T1000 (cell line): ENCODE data around the gene PLEKHH2.
"Not testable (repeated sequence)": the region's sequence is repeated elsewhere in the genome, so short reads cannot be mapped to it uniquely, and the experiment has no call there.

ENCODE experiments used
- DNase-seq: peaks from one replicate; lab custom pipeline; 2025; ENCODE audit warnings: mixed read lengths; lab: John Stamatoyannopoulos, UW

The PLEKHH2 gene

DNA sequence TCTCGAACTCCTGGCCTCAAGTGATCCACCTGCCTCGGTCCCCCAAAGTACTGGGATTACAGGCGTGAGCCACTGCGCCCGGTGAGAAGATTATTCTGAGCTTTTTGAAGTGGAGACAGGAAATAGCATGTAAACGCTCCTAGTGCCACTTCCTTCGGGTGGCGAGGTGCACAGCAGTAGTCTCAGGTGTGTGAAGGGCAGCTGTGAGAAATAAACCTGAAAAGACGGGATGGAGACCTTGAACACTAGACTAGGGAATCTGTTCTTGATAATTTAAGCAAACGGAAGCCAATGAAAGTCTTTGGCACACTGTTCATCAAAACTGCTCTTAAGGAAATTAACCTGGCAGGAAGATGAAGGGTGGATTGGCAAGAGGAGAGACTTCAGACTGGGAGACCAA is 439 bp upstream of the PLEKHH2 start:
- DNase-seq: no peak

DNA sequence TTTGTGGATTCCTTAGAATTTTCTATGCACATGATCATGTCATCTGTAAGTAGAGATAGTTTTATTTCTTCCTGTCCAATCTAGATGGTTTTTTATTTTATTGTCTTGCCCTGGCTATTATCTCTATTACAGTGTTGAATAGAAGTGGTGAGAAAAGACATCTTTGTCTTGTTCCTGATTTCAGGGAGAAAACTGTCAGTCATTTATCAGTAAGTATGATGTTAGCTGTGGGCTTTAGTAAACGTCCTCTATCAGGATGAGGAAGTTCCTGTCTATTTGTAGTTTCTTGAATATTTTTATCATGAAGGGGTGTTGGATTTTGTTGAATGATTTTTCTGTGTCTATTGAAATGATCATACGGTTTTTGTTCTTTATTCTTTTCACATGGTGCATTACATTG is 5.3 kb downstream of the PLEKHH2 start:
- DNase-seq: no peak

DNA sequence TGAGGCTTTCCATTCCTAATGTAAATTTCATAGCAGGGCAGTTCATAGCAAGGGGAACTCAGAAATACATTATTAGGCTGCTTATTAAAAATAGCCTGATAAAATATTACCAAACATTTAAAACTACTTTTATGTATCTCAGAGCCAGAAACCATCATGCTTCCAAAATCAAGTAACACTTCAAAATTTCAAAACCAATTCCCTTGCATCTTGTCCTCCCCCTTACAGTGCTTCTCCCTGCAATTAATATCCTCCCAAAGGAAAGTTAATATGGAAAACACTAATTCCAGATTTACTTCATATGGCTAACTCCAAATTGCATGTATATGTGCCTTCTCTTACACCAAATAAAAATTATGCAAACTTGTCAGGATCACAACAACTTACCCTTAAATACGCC is 6.6 kb downstream of the PLEKHH2 start:
- no peak for DNase-seq

DNA sequence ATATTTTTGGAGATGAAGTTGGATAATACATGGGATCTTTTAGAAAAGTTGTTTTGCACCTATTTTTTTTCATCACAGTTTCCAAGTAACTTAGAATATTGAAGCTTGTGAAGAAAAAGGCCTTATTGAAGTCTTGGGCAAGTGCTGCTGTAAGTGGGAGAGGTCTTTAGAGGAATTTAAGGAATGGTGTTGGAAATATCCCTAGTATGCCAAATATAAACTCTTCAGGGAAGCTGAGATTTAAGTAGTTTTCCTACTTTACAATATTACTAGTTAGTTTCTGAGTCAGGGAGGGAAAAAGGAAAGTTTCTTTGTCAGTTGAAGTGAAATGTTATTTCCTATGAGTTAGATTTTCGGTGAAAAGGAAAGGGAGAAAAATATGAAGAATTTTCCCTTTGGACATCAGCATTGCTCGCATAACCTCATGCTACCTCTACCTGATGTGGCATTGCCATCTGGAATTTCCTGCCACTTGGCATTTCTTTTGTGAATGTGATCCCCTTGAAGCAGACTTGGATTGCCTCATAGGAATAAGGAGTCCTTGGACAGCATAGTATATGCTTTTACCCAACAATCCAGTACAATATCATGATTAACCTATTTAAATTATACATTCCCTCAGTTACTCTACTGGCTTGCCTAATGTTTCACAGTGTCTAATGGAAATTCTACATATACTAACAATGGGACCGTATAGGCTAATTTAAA is 12.1 kb downstream of the PLEKHH2 start:
- DNase-seq: no peak

DNA sequence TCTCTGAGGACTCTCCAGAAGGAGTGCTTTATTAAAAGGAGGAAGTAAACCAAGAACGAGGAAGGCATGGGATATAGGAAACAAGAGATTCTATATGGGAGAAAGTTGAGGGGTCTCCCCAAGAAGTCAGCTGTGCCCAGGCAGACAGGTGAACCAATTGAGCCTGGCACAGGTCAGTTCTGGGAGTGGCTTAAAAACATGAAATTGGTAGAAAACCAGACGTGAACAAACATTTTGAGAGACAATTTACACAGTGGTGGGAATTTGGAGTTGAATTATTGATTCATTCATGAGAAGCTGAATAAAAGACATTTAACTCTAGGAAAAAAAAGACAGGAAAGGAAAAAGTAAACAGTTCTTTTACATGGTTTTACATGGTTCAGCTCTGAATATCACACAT is 16.4 kb downstream of the PLEKHH2 start:
- no peak for DNase-seq

DNA sequence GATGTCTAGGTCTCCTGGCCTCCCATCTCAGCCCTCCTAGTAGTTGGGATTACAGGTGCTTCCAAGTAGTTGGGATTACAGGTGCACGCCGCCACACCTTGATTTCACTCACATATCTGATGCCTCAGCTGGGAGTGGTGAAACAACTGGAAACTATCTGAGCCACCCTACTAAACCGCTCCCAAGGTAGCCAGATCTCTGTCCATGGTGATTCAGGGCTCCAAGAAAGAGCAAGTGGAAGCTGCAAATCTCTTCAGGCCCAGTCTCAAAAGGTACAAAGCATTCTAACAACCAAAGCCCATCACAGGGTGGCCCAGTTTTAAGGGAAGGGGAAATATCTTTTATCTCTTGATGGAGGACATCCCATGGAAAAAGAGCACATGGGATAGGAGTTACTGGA is 20.2 kb downstream of the PLEKHH2 start:
- no peak for DNase-seq

DNA sequence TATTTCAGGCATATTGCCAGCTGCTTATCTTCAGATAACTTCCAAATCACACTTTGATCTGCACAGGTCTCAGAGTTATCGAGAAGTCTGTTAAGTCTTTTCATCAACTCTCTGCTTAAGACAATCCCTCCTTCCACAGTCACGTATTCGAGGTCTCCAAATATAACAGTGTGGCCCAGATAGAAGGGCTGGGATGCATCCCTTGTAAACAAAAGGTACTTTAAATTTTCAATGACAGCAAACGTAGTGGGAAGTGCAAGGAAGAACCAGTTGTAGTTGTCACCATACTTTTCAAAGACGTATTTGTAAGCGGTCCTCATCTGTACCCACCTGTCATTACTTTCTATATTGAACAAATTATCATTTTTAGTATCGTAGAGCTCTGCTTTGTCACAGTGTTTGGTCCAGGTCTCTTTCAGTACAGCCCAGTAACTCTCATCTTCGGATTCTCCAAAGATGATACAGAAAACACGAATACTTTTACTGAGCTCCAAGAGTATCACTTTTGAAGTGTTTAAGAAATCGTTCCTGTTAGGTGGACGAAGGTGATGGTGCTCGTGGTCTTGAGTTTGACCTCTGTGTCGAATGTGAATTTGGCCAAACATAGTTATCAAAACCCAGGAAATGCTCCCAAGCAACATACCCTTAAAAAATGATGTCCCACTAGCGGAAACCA is 38.7 kb downstream of the PLEKHH2 start:
- no peak for DNase-seq

DNA sequence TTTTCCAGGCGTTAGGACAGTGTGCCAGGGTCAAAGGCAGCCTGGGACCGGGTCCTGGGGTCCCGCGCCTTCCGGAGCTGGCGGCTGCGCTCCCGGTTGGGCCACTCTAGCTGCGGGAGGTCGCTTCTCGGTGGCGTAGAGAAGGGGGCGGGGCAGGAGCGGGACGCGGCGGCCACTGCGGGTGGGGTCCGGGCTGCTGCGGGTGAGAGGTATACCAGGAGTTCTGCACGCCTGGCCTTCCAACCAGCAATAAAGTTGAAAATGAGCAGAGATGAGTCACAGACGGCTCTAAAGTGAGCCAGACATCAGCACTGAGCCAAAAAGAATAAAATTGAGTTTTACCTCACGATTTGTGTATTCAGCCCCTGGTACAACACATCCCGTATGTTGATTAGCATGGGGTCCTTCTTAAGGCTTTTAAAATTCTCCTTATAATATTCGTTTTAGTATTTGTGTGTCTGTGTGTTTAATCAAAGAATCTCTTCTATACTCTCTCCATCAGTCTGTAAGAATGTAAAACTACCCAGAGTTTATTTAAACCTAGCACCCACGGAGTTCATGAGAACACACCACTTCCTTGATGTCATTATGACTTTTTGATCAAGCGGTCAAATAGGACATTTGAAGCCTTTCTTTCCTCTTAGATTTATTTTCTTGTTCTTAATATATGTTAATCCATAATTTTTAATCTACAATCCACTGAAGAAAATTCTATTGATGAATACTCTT is 39.4 kb downstream of the PLEKHH2 start, which contains the start of gene C1GALT1C1L:
C1GALT1C1L (minus strand) TSS at position 108 of the 729 bp plus-strand sequence; CDS start at position 1, 107 bp downstream.
- no peak for DNase-seq

DNA sequence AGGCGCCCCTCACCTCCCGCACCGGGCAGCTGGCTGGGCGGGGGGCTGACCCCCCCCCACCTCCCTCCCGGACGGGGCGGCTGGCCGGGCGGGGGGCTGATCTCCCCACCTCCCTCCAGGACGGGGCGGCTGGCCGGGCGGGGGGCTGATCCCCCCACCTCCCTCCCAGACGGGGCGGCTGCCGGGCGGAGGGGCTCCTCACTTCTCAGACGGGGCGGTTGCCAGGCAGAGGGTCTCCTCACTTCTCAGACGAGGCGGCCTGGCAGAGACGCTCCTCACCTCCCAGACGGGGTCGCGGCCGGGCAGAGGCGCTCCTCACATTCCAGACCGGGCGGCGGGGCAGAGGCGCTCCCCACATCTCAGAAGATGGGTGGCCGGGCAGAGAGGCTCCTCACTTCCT is 40.7 kb downstream of the PLEKHH2 start:
- not testable (repeated sequence) for DNase-seq

DNA sequence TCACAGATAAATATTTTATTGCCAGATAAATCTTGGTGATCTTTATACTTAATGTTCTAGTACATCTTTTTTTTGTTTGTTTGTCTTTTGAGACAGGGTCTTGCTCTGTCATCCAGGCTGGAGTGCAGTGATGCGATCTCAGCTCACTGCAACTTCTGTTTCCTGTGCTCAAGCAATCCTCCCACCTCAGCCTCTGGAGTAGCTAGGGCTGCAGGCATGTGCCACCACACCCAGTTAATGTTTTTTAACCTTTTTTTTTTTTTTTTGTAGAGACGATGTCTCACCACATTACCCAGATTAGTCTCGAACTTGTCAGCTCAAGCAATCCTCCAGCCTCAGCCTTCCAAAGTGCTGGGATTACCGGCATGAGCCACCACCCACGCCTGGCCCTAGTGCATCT is 48.3 kb downstream of the PLEKHH2 start:
- no peak for DNase-seq

DNA sequence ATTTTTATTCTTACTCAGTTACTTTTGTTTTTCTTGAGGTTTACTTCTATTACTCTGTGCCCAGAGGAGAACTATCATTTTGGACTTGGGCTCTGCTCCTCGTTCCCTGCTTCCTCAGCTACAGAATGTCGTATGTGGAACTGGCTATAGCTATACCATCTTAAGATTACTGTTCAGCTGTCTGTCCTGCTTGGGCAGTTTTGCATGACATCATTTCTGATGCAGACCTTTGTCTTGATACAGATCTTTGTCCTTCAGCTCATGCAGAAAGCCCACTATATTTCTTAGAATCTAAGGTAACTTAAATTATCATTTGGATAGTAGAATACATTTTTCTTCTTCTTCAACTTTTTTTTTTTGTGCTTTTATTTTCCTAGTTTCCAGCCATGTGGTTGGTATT is 52.9 kb downstream of the PLEKHH2 start:
- DNase-seq: no peak

DNA sequence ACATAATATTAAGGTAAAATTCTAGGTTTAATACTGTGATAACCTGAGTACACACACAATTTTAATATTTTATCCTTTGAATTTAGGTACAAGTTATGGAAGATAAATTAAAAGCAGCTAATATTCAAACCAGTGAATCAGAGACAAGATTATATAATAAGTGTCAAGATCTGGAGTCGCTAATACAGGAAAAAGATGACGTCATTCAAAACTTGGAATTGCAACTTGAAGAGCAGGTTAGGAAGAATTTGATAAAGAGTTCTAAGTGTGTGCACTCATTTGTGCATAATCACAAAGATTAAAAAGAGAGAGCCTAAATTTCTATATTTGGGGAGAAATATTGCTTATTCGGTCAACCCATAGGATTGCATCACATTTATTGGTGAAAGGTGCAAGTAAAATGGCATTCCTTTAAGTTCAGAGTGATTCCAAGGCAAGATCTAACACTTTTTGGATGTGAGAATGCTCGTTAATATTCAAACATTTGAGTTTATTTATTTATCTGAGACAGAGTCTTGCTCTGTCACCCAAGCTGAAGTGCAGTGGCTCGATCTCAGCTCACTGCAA is 55.5 kb downstream of the PLEKHH2 start:
- no peak for DNase-seq

DNA sequence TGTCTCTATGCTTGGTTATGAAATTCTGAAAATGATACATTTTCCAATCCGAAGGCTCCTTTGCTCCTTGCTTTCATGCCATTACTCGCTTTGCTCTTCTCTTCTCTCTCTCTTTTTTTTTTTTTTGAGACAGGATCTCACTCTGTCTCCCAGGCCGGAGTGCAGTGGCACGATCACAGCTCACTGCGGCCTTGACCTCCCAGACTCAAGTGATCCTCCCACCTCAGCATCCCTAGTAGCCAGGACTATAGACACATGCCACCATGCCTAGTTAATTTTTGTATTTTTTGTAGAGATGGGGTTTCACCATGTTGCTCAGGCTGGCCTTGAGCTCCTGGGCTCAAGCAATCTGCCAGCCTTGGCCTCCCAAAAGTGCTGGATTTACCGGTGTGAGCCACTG is 61.1 kb downstream of the PLEKHH2 start:
- not testable (repeated sequence) for DNase-seq

DNA sequence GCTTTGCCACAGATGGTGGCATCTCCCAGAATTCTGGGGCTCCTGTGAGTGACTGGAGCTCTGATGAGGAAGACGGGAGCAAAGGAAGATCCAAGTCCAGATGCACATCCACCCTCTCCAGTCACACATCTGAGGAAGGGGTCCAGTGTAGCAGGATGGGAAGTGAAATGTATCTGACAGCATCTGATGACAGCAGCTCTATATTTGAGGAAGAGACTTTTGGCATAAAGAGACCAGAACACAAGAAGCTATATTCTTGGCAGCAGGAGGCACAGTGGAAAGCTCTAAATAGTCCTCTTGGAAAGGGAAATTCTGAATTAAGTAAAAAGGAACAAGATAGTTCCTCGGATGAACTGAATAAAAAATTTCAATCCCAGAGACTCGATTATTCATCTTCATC is 62.7 kb downstream of the PLEKHH2 start:
- no peak for DNase-seq

DNA sequence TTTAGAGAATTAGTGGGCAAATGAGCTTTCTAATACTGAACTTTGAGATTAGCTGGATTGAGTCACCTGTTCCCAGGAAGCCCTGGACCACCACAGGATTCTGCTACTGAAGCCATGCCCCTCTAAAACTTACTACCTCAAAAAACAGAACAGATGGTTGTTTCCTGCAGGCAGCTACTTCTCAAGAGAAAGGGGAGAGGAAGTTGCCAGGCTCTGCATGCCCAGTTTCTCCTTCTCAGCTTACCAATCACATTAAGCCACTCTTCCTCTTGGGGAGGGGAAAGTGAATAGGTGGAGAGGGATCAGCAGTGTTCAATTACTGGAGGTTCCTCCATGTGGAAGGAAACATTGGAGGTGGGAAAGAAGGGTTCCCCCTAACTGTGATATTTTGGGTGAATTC is 64.1 kb downstream of the PLEKHH2 start:
- no peak for DNase-seq

DNA sequence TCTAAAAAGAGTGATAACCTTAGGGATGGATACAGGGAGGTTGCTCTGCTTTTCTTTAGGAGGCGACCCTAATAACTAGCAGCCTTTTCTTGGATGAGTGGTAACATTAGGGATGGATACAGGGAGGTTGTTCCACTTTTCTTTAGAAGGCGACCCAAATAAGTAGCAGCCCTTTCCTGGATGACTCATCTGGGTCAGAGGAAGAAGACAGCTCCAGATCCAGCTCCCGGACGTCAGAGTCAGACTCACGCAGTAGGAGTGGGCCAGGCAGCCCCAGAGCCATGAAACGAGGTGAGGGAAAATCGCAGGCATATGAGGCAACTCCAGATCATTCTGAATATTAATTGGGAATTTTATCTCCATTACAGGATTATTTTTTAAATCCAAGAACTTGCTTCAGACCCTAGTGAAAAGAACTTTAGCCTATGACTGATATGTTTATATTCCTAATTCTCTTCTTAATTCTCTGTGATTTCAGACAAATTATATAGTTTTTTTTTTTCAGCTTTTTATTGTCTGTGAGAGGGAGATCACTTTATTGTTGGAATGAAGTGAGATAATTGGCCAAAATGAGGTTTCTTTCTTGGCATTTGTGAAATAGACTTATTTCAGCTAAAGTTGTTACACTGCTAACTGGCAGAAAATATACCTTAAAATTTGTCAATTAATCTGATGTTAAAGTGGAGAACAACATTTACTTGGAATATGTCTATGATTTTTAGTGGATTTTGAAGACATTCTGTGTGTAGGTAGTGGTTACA is 70.4 kb downstream of the PLEKHH2 start:
- peak; percentile 55 for DNase-seq

DNA sequence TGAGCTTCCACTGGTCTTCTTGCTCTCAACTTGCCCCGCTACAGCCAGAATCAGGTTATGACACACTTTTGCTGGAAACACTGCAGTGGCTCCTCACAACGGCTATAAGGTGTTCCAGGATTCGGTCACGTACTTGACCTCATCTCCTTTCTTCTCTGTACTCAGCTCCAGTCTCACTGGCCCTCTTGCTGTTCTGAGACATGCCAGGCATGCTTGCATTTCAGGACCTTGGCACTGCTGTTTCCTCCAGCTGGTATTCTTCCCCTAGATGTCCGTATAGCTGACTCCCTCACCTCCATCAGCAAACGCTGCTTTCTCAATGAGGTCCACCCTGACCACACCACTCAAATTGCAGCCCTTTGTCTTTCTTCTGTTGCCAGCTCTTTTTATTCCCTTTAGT is 71.1 kb downstream of the PLEKHH2 start:
- no peak for DNase-seq

DNA sequence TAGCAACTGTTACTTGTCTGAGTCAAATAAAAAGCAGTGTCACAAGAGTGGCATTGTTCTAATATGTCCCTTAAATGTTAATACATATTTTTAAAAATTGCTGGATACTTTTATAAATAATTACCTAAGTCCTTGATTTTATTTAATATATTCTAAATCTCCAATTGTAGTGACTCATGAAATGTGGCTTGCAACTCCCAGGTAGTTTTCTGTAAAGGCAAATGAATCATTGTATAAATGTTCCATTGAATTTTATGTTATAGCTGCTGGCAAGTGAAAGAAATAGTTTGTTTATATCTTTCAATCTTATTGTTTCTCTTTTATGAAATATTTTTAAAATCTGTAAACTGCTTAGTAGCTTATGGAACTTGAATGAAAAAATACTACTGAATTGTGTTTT is 71.8 kb downstream of the PLEKHH2 start:
- no peak for DNase-seq

DNA sequence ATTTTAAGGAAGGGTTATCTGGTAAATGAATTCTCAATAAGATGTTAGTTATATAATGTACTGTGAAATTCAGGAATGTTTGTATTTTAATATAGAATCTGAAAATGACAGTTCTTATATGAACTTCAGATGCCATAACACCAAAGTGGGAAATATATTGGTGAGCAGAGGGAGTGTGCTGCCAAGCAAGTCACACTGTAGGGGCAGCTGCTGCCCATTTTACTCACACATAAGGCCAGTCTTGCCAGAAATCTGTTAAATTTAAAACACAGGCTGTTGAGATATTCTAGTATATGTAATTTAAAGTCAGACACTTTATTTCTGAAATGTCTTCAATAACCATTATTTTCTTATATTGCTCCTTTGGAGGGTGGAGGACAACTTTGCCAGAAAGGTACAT is 73.8 kb downstream of the PLEKHH2 start:
- no peak for DNase-seq

DNA sequence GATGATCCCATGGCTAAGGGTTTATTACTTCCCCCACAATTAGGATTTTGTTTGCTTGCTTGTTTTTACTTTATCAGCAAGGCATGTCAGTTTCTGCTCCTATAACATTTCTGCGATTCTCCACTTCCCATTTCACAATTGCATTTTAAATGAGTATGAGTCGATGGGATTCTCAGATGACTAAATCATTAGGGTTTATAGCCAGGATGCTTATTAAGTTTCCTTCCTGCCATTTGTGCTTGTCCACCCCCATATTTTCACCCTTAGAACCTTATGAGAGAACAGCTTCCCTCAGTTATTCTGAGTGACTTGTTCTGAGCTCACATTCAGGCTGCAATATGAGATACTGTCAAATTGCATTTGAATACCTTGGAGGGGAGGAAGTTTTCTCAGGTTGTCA is 77.1 kb downstream of the PLEKHH2 start:
- no peak for DNase-seq

DNA sequence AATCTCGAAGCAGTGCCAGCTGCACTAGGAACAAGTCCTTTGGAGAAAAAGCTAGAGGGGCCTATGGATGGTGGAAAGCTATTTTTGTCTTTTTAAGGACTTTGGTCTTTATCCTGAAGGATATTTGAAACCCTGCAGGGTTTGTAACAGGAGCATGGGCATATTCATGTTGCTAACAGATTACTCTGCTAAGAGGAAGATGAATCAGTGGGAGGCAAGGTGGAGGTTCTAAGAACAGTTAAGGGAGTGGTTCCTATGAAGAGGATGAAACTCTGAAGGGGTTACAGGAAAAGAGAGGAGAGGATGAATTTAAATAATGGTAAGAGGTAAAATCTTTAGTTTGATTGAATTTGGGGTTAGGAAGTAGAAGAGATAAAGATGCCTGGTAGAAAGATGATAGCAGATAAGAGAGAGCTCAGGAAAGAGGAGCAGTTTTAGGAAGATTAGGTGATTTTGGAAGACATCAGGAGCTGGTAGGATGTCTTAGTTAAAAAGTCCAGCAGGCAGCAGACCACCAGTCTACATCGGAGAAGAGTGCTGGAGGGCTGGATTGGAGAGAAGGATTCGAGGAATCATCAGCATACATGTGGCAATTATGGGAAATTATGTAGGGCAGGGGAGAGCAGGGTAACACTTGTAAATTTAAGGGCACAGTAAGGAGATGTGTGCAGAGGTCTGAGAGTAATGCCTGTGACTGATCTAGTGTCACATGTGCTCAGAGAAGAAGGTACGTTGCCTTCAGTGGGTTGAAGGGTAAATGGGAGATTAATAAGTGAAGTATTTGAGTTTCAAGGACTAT is 78.4 kb downstream of the PLEKHH2 start:
- no peak for DNase-seq
